Measurements from ENCODE around the gene TBX18.

The TBX18 gene

GRCh38 chr6:84801250-84801649, 36.9 kb upstream of the TBX18 start:
- no peak for TF ChIP-seq CTCF (IDR thresholded peaks at IDR 0.05; ENCODE audit: low read depth, low read length, missing control alignments)
- in situ Hi-C loops (cut with HindIII; ENCODE audit: low sequenced_read_pairs): no loop called here
- H3K4me3 ChIP-seq (ENCODE audit: low read depth, low read length): no peak overlapping the region
- no peak for DNase-seq (ENCODE audit: low read depth)

DNA sequence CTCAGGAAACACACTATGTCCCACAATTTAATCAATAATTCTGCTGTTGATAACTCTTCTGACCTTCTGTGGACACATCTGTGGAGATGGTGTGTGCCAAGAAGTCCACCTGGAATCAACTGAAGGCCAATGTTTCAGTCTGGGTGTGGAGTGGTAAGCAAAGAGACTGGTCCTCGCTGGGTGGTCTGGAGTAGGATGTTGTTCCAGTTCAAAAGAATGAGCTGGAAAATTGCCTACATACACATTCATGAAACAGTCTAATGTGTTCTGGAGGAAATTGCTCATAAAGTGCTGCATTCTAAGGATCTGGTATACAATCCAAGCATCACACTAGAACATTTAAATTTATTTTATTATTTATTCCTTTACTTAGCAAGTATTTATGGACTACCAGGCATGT, 33.9 kb upstream of the TBX18 start:
- DNase-seq (ENCODE audit: low read depth): no peak
- in situ Hi-C loops (cut with HindIII; ENCODE audit: low sequenced_read_pairs): no loop called here
- H3K4me3 ChIP-seq (ENCODE audit: low read depth, low read length): no peak overlapping the region
- no peak for TF ChIP-seq CTCF (IDR thresholded peaks at IDR 0.05; ENCODE audit: low read depth, low read length, missing control alignments)

DNA sequence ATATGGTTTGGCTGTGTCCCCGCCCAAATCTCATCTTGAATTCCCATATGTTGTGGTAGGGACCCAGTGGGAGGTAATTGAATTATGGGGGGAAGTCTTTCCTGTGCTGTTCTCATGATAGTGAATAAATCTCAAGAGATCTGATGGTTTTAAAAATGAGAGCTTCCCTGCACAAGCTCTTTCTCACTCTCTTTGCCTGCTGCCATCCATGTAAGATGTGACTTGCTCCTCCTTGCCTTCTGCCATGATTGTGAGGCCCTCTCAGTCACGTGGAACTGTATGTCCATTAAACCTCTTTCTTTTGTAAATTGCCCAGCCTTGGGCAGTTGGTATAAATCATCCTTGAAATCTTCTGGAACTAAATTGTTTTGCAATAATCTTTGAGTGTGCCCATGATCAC, 31.9 kb upstream of the TBX18 start:
- no peak overlapping the region for H3K4me3 ChIP-seq (ENCODE audit: low read depth, low read length)
- TF ChIP-seq CTCF (IDR thresholded peaks at IDR 0.05; ENCODE audit: low read depth, low read length, missing control alignments): no peak
- in situ Hi-C loops (cut with HindIII; ENCODE audit: low sequenced_read_pairs): no loop called here
- no peak for DNase-seq (ENCODE audit: low read depth)

- H3K4me3 ChIP-seq (ENCODE audit: low read depth, low read length): no peak overlapping the region
- TF ChIP-seq CTCF (IDR thresholded peaks at IDR 0.05; ENCODE audit: low read depth, low read length, missing control alignments): no peak
- in situ Hi-C loops (cut with HindIII; ENCODE audit: low sequenced_read_pairs): no loop called here
Measured at GRCh38 chr6:84791927-84792326, 27.5 kb upstream of the TBX18 start.

DNA sequence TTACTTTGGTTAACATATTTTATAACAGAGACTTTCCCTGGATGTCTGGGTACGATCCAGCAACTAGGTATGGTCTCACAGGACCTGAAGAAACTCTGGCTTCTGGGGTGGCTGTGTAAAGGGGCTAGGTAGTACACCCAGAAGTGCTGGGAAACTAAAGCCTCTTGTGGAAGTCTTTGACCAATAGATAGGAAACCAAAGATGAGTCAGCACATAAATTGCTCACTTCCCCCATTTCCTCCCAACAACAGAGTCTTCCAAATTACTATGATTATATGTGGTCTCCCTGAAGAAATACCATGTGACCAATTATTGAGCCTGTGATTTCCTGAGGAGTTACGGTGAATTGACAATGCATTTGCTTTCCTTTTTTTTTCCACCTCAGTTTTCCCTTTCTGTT, 26.8 kb upstream of the TBX18 start:
- no peak overlapping the region for H3K4me3 ChIP-seq (ENCODE audit: low read depth, low read length)
- no peak for DNase-seq (ENCODE audit: low read depth)

More at GRCh38 chr6:84791927-84792326, 27.5 kb upstream of the TBX18 start:
- no peak for DNase-seq (ENCODE audit: low read depth)

DNA sequence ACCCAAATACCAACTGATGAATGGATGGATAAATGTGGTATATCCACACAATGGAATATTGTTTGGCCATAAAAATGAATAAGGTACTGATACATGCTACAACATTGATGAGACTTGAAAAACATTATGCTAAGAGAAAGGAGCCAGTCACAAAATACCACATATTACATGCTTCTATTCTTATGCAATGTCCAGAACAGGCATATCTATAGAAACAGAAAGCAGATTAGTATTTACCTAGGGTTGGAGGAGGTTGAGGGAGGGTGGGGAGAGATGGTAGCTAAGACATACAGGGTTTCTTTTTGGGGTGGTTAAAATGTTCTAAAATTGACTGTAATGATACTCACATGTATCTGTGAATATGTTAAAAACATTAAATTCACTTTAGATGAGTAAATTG, 24.8 kb upstream of the TBX18 start:
- DNase-seq (ENCODE audit: low read depth): no peak
- H3K4me3 ChIP-seq (ENCODE audit: low read depth, low read length): no peak overlapping the region
- in situ Hi-C loops (cut with HindIII; ENCODE audit: low sequenced_read_pairs): no loop called here
- no peak for TF ChIP-seq CTCF (IDR thresholded peaks at IDR 0.05; ENCODE audit: low read depth, low read length, missing control alignments)

More for the DNA sequence above, 26.8 kb upstream of the TBX18 start:
- in situ Hi-C loops (cut with HindIII; ENCODE audit: low sequenced_read_pairs): no loop called here
- TF ChIP-seq CTCF (IDR thresholded peaks at IDR 0.05; ENCODE audit: low read depth, low read length, missing control alignments): no peak

DNA sequence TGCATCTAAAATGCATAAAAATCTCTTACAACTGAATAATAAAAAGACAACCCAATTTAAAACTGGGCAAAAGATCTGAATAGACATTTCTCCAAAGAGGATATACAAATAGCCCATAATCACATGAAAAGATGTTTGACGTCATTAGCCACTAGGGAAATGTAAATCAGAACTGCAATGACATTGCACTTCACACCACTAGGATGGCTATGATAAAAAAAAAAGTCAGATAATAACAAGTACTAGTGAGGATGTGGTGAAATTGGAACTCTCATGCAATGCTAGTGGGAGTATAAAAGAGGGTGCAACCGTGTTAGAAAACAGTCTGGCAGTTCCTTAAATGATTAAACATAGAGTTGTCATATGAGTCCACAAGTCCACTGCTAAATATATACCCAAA, 24.3 kb upstream of the TBX18 start:
- no peak for DNase-seq (ENCODE audit: low read depth)

More for the DNA sequence above, 24.3 kb upstream of the TBX18 start:
- no peak overlapping the region for H3K4me3 ChIP-seq (ENCODE audit: low read depth, low read length)
- no peak for TF ChIP-seq CTCF (IDR thresholded peaks at IDR 0.05; ENCODE audit: low read depth, low read length, missing control alignments)
- in situ Hi-C loops (cut with HindIII; ENCODE audit: low sequenced_read_pairs): no loop called here

All from astrocyte of the cerebellum (primary cell).